OCI-M2 (cell line): ENCODE measurements around the gene BMAL1.
A peak's percentile ranks its signal among the peaks of the same experiment; 100 is the strongest.

ENCODE experiments used
- DNase-seq: peaks from one replicate; lab custom pipeline; 2025; ENCODE audit not compliant: unreplicated experiment; lab: John Stamatoyannopoulos, UW

BMAL1 gene

DNA sequence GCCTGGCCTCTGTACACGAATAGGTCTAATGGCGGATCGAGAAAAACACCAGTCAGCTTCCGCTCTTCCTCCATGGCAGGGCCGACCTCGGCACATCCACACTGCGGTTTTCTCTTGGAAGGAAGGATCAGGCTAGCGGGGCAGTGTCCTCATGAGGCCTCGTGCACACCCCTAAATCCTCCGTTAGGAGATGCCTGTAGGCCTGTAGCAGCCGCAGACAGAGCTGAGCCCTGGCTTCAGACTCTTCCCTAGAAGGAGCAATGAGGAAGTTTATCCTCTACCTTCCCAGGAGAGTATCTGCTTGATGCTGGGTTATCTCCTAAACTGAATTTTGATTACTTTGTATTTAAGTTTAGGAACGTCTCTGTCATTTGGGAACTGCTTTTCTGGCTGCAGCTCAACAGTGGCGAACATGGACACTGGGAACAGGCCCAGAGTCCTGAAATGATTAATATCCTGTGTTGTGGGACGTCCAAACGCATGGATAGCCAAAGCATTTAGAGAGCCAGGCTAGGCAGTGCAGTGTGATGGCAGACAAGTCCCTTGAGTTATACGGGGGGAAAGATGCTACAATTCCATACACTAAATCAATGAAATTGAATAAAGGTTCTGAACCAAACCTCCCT is 16.5 kb upstream of the BMAL1 start:
- no peak for DNase-seq

DNA sequence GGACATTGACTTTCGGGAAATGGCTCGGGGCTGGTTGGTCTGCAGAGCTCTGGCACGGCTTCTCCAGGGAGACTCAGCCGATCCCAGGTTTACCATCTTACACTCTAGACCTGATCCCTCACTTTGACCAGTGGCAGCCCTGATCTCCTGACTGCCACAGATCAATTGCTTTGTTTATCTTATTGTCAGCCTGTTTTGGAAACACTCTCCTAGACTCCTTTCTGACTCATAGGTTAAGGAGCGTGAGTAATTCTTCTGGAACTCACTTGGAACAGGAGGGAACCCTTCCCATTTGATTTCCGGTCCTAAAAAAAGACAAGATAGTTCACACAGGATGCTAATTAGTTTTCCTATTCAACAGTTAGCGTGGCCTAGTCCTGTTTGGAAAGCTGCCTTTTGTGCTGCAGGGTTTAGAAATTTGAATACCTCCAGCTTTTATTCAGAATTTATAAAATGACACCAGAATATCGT is 16.0 kb upstream of the BMAL1 start:
- DNase-seq, result no peak

GRCh38 chr11:13262096-13262495 is 15.5 kb upstream of the BMAL1 start:
- no peak for DNase-seq

GRCh38 chr11:13268791-13269190 is 8.8 kb upstream of the BMAL1 start:
- DNase-seq, result no peak

DNA sequence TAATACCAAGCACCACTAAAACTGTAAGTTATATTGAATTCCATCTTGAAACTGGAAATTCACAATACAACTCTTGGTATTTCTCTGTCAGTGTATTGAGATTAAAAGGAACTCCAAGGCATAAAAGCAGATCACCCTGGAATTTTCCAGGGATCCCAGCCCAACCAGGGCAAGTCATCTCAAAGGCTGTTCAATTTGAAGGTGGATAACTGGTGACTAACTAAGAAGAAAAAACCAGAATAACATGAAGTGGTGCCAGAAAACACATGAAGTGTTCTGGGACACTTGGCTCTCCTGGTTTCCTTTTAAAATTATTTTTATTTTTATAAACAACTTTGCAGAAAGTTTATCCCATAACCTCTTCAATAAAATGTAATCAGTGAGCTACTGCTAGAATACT is 7.8 kb upstream of the BMAL1 start:
- no peak for DNase-seq

GRCh38 chr11:13271060-13271693 is 6.4 kb upstream of the BMAL1 start:
- DNase-seq, result no peak

DNA sequence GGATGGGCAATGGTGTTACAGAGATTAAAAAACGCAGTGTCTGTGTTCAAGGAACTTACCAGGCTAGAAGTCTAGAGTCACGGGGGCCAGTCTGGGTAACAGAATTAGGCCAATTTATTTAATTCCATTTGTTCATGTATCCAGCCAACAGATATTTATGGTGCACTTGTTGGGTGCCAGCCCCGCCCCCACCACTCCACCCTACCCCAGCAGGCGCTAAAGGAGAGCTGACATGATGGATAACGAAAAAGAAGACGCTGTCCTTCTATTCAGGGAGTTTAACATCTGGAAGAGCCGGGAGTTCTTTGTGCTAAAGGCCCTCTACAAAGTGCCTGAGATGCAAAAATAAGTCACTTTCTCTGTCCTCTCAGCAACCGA is 1.1 kb upstream of the BMAL1 start:
- no peak for DNase-seq

DNA sequence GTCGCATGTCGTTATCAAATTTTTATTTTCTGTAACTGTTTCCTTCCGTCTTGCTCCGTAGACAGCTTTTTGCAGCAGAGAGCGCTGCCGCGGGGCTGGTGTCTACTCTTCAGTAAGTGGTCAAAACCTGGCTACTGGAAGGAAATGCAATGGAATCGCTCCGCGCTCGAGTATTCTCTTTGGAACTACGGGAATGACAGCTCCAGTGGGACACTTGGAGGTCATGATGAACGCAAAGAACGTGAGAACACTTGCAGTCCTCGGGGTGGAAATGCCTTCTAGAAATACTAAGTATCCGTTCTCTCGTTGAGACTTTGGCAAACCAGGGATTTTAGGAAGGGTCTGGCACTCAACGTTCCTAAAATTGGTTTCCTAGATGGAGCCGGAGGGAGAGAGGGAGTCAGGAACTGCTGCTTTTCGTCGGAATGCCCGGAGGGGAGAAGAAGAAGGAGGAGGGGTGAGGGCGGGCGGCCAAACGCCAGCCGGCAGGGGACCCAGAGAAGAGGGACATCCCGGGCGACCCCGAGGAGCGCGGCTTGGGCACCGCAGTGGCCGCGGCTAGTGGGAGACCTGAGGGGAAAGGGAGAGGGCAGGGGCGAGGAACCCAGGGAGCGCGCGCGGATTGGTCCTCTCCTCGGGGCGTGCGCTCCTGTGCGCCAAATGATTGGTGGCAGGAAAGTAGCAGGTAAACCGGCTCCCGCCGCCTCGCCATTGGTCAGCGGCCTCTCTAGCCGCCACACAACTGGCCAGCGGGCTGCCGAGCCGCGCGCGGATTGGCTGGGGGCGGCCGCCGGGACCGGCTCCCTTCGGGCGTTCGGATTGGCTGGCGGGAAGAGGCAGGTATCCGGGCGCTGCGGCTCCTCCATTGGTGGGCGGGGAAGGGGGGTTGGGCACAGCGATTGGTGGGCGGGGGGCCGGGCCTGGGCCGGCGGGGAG is 490 bp upstream of the BMAL1 start:
- DNase-seq, result peak; percentile 72

GRCh38 chr11:13278609-13279486 is 1.3 kb downstream of the BMAL1 start:
- DNase-seq, result no peak

DNA sequence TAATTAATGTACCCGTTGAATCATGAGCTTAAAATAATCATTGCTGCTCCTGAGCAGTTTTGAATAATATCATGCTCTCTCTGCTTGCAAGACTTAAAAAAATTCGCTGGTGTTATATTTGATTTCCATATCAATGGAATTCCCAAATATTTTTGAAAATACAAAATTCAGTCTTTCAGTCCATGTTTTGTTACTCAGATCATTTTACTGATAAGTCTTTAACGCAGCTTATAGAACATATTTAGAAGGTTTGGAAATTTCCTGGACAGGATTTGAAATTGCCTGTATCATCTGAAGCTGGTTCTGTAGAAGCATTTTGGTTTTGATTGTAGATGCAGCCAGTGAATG is 1.9 kb downstream of the BMAL1 start:
- no peak for DNase-seq

GRCh38 chr11:13280092-13280722 is 2.6 kb downstream of the BMAL1 start:
- no peak for DNase-seq

DNA sequence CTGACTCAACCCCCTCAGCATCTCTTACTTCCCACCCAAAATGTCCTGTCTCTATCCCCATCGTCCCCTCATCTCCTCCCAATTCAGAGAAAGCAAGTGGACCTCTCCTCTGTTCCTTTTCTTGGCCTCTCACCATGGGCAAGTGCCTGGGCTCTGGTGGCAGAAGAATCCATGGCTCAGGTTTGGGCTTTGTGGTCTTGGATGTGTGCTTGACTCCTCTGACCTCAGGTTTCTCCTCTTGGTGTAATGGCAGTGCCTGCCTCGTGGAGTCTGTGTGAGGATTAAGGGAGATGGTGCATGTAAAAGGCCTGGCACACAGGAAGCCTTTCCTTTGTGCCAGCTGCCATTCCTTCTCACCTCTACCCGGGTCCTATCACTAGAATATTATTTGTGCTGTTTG is 3.2 kb downstream of the BMAL1 start:
- no peak for DNase-seq

DNA sequence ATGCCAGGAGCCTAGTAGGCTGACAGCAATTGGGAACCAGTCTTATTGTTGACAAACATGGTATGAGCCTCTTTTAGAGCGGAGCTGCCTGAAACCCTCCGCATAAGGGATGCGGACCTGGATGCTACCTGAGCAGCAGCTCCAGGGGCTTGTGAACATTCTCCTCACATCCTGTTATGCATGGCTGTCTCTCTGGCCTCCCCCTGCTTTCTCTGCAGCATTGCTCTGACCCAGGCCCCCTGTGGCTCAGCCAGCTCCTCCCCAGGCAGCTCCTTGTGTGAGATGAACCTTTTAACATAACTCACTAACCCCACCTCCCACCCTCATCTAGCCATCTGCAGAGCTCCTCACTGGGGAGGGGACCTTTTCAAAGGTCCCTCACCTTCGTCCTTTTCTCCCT is 6.0 kb downstream of the BMAL1 start:
- DNase-seq, result no peak

GRCh38 chr11:13284776-13285588 is 7.4 kb downstream of the BMAL1 start:
- no peak for DNase-seq

DNA sequence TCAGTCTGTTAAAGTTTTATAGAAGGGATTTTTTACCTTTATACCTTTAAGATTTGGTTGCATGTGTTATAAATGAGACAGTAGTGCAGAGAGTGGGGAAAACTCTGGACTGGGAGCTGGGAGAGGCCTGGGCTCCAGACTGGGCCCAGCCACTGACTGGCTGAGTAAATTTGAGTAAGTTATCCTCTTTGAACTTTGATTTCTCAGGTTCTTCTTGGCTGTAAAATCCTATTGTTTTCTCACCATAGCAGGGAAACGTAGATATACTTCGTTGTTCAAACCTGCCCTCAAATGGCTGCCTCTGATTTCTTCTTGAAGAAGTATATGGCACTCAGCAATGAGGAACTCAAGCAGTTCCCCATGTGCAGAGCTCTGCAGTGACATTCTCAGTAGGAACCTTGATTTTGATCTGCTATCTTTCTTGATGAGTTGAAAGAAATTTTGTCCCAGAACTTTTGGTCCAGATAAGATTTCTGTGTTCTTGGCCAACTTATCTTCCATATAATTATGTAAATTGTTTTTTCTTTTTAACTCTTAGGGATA is 8.8 kb downstream of the BMAL1 start:
- no peak for DNase-seq

GRCh38 chr11:13287036-13287435 is 9.4 kb downstream of the BMAL1 start:
- DNase-seq, result no peak

GRCh38 chr11:13287681-13288080 is 10.1 kb downstream of the BMAL1 start:
- DNase-seq, result no peak

- no peak for DNase-seq
Measured at GRCh38 chr11:13288375-13289029, 10.9 kb downstream of the BMAL1 start.

GRCh38 chr11:13289081-13289480 is 11.5 kb downstream of the BMAL1 start:
- DNase-seq, result no peak
